ENCODE data around the gene EXOC3L1. TPM values are rescaled to one million over a fixed set of nuclear protein-coding genes. Genes with fewer than 3 reads are reported as not detected.

The EXOC3L1 gene
- total RNA-seq, 2 donors from 2014 or later = 0.37 to 1.5 TPM

DNA sequence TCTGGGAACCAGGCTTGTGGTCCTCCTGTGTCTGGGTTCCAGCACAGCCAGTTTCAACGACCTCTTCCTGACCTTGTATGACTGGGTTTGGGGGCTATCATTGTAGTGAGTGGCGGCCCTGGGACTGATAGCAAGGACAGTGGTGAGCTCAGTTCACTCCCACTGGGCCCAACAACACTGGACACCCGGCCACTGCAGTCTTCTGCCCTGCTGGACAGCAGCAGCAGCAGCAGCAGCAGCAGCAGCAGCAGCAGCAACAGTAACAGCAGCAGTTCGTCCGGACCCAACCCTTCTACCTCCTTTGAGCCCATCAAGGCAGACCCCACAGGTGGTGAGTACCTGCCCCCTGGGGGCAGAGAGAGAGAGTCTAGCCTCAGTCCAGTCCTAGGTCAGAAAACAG is 5.7 kb upstream of the EXOC3L1 start:
- H3K27me3 Mint-ChIP-seq = no peaks in the 10 kb centered on the region
- H3K4me3 Mint-ChIP-seq = peak overlapping the region; percentile 12
- ATAC-seq (replicated peaks) = no peak
- peaks cover 27% of the 10 kb centered on the region for H3K4me1 Mint-ChIP-seq
- peaks cover 74% of the 10 kb centered on the region for H3K36me3 Mint-ChIP-seq (ENCODE audit: low read depth)
- H3K9me3 Mint-ChIP-seq = no peaks in the 10 kb centered on the region
- H3K27ac Mint-ChIP-seq = peak overlapping the region; percentile 74

DNA sequence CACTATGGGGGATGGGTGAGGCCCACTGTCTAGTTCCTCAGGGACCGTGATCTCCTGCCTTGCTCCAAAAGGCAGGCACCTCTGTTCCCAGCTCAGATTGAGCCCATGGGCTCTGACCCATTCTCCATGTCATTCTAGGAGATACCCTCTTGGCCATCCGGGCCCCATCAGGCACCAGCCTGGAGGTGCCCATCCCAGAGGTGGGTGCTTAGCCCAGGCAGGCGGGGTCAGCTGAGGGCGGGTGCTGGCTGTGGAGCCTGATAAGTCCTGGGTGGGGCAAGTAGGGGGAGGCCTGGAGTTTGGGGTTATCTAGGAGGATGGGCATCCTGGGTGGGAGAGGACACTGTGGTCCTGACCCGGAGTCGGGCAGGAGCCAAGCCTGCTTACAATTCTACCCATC is 4.3 kb upstream of the EXOC3L1 start:
- Mint-ChIP-seq H3K27ac (peak overlapping the region; percentile 88), H3K36me3 (ENCODE audit: low read depth) (peaks cover 62% of the 10 kb centered on the region), H3K4me3 (peak overlapping the region; percentile 85)

DNA sequence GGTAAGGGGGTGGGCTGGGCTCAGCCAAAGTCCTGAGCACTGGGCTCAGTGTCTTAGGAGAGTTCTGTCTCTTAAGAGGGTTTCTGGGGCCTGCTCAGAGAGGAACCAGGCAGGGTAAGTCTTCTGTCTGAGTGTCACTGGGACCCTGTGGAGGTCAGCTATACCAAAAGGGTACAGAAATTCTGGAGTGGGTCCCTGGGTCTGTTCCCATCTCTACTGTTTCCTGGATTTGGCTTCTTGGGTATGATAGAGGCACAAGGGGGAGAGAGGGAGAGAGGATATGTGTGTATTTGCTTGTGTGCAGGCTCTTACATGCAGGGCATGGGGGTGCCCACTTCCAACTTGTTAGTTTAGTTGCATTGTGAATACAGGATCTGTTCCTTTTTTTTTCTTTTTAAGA is 3.6 kb upstream of the EXOC3L1 start:
- Mint-ChIP-seq H3K36me3 (ENCODE audit: low read depth) (peaks cover 60% of the 10 kb centered on the region), H3K27ac (peak overlapping the region; percentile 88), H3K4me3 (peak overlapping the region; percentile 85), H3K4me1 (peaks cover 27% of the 10 kb centered on the region), H3K9me3 (no peaks in the 10 kb centered on the region), H3K27me3 (no peaks in the 10 kb centered on the region)
- no peak for ATAC-seq (replicated peaks)

More for the DNA sequence above, 4.3 kb upstream of the EXOC3L1 start:
- peaks cover 27% of the 10 kb centered on the region for H3K4me1 Mint-ChIP-seq
- H3K9me3 Mint-ChIP-seq = no peaks in the 10 kb centered on the region
- ATAC-seq (replicated peaks) = no peak
- H3K27me3 Mint-ChIP-seq = no peaks in the 10 kb centered on the region

DNA sequence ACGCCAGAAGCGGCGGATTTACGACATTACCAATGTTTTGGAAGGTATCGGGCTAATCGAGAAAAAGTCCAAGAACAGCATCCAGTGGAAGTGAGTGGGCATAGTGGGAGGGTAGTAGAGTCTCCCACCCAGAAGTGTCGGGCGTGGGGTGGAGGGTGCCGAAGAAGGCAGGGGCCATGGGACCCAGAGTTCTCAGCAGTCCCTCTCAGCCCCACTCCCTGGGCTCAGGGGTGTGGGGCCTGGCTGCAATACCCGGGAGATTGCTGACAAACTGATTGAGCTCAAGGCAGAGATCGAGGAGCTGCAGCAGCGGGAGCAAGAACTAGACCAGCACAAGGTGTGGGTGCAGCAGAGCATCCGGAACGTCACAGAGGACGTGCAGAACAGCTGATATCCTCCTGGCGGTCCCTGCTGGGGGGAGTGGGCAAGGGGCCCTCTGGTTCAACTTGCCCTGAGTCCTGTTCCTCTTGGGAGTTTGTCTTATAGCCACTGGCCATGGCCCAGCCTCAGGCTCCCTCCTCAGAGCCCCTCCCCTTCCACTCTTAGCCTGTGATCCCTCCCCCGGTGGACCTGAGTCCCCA is 2.9 kb upstream of the EXOC3L1 start:
- H3K9me3 Mint-ChIP-seq = no peaks in the 10 kb centered on the region
- no peaks in the 10 kb centered on the region for H3K27me3 Mint-ChIP-seq
- peaks cover 27% of the 10 kb centered on the region for H3K4me1 Mint-ChIP-seq
- H3K27ac Mint-ChIP-seq = peak overlapping the region; percentile 88
- peaks cover 53% of the 10 kb centered on the region for H3K36me3 Mint-ChIP-seq (ENCODE audit: low read depth)
- ATAC-seq (replicated peaks) = peak; percentile 13
- peak overlapping the region; percentile 85 for H3K4me3 Mint-ChIP-seq

DNA sequence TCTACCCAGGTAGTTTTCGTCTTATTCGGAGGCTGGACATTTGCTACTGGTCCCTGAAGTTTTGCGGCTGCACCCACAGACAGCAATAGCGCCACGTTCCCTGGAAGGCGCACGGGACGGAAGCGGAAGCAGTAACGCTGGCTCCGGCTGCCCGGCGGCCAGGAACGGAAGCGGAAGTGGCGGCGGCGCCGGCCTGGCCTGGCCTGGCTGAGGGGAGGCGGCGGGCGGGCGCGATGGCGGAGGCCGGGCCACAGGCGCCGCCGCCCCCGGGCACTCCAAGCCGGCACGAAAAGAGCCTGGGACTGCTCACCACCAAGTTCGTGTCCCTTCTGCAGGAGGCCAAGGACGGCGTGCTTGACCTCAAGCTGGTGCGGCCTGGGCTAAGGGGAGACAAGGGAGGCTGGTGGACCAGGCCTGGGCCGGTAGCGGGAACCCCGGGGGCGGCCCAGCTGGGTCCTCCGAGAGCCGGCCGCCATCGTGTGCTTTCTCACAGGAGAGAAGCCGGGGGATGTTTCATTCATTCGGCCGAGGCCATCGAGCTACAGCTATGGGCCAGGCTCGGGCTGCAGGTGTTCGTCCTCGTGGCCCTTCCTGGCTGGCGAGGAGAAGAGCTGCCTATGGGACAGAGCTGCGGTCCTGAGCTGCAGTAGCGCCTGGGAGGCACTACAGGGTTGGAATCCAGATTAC is 2.2 kb upstream of the EXOC3L1 start, which contains the start of gene E2F4:
E2F4 (plus strand) TSS at position 161 of the 687 bp plus-strand sequence; CDS start at position 234, 73 bp downstream.
- Mint-ChIP-seq H3K27me3 (no peaks in the 10 kb centered on the region), H3K9me3 (no peaks in the 10 kb centered on the region), H3K36me3 (ENCODE audit: low read depth) (peaks cover 48% of the 10 kb centered on the region), H3K27ac (peak within 1 kb of the TSS; percentile 88), H3K4me1 (peaks cover 27% of the 10 kb centered on the region), H3K4me3 (peak within 1 kb of the TSS; percentile 85)
- ATAC-seq (replicated peaks) = peak; percentile 99

DNA sequence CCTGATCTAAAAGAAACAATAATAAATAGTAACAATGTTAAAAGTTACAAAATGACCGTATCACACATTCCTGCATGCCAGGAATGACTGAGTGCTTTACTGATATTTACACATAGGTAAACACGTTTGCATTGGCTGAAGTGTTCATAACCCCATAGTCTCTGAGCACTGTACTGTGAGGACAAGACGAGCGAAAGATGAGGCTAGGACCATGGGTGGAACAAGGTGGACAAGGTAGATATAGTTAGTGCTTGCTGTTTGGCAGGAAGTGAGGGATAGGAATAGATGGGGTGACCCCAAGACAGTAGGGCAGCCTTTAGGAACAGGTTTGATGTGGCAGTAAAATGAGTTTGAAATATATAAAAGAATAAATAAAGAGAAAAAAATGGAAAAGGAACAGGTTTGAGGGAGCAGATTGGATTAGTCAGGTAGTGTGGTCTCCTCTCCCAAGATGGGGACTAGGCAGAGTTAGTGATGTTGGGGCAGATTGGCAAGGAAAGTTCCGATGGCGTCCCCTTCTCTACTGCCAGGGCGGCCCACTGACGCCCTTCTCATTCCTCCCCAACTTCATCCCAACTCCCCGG is 1.6 kb upstream of the EXOC3L1 start:
- Mint-ChIP-seq H3K27ac (peak overlapping the region; percentile 88), H3K36me3 (ENCODE audit: low read depth) (peaks cover 42% of the 10 kb centered on the region), H3K9me3 (no peaks in the 10 kb centered on the region), H3K4me3 (peak overlapping the region; percentile 85), H3K27me3 (no peaks in the 10 kb centered on the region), H3K4me1 (peaks cover 22% of the 10 kb centered on the region)
- peak; percentile 16 for ATAC-seq (replicated peaks)

DNA sequence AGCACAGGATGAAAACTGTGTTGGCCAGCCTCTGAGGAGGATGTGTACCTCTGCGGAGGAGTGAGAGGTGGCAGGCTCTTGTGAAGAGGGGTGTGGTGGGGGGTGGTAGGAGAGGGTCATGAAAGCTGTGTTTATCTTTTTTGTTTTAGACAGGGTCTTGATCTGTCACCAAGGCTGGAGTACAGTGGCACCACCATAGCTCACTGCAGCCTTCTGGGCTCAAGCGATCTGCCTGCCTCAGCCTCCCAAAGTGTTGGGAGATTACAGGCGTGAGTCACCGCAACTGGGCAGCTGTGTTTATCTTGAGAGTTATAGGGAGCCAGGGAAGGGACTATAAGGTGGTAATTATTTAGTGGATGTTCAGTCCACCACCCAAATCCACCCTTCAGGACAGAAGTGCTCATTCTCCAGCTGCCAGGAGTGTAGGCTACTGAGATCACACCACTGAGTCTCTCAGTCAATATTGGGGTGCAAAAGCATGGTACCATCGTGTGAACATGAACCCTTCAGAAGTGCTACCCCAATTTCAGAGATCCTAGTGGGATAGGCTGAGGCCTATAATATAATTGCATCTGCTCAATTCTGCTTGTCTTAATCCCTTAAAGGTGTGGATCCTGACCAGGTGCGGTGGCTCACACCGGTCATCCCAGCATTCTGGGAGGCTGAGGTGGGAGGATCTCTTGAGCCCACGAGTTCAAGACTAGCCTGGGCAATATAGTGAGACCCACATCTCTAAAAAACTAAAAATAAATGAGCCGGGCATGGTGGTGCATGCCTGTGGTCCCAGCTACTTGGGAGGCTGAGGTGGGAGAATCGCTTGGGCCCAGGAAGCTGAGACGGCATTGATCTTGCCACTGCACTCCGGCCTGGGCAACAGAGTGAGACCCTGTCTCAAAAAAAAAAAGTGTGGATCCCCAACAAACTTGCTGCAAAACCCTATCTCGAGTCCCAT is 788 bp upstream of the EXOC3L1 start:
- peak overlapping the region; percentile 88 for H3K27ac Mint-ChIP-seq
- H3K27me3 Mint-ChIP-seq = no peaks in the 10 kb centered on the region
- H3K9me3 Mint-ChIP-seq = no peaks in the 10 kb centered on the region
- ATAC-seq (replicated peaks) = no peak
- H3K4me3 Mint-ChIP-seq = peak overlapping the region; percentile 85
- H3K4me1 Mint-ChIP-seq = peaks cover 15% of the 10 kb centered on the region
- peaks cover 34% of the 10 kb centered on the region for H3K36me3 Mint-ChIP-seq (ENCODE audit: low read depth)

DNA sequence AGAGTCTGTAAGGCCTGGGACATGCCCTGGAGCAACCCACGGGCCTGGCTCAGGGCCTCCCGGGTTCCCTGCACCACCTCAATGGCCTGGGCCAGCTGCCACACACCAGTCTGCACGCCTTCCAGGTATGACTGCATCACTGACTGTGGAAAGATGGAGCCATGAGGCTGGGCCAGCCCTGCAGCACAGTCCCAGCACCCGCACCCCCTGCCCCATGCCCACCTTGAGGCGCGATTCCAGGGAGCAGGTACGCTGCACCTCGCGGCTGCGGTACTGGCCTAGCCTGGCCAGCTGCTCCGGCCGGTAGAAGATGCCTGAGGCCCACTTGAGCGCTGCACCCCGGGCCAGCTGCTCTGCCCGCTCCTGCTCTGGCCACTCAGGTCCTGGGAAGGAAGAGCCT is 1.1 kb downstream of the EXOC3L1 start:
- H3K27ac Mint-ChIP-seq = no peak overlapping the region
- no peaks in the 10 kb centered on the region for H3K9me3 Mint-ChIP-seq
- H3K36me3 Mint-ChIP-seq (ENCODE audit: low read depth) = peaks cover 20% of the 10 kb centered on the region
- no peaks in the 10 kb centered on the region for H3K27me3 Mint-ChIP-seq
- H3K4me1 Mint-ChIP-seq = peaks cover 17% of the 10 kb centered on the region
- H3K4me3 Mint-ChIP-seq = no peak overlapping the region
- no peak for ATAC-seq (replicated peaks)

DNA sequence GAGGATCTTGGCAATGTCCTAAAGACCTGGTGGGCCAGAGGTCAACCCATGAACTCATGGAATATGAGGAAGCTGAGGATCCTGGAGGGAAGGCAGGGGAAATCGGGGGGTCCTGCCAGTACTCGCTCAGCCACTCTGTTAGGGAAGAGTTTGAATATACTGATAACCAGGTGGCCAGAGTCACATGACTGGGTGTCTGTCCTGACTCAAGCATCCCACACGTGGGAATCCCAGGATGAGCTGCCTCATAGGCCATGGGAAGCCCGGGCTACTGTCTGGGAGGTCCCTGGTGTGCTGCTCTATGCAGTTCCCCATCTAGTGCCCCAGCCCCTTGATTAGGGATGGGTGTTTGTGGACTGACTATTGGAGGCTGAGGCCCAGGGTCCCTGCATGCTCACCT is 1.6 kb downstream of the EXOC3L1 start:
- Mint-ChIP-seq H3K27me3 (no peaks in the 10 kb centered on the region), H3K27ac (no peak overlapping the region), H3K36me3 (ENCODE audit: low read depth) (peaks cover 15% of the 10 kb centered on the region), H3K4me1 (peaks cover 15% of the 10 kb centered on the region), H3K4me3 (no peak overlapping the region), H3K9me3 (no peaks in the 10 kb centered on the region)
- ATAC-seq (replicated peaks) = no peak

DNA sequence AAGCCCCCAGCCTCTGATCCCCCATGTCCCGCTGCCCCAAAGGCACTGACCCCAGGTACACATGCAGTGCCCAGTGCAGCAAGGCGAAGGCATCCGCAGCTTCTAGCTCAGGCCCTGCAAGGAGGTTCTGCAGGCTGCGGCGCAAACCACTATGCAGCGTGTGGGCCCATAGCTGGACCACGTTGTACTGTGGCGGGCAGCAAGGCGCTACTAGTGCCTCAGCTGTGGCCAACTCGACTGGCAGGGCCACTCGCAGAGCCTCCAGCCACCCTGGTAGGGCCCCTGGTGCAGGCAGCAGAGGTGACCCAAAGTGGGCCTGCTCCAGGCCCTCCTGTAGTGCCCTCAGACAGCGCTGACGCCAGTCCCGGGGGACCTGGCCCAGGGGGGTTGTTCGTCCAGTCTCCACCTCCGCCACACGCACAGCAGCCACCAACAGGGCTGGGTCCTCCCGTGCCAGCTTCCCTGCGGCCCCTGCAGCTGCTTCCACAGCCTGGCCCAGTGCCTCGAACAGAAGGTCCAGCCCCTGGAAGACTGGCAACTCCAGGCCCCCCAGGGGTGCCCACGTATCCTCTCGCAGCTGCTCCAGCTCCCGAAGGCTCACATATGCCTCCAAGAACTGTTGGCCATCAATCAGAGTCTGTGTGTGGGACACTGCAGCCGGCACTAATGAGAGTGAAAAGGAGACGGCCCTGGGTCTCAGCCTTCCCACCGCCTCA is 2.6 kb downstream of the EXOC3L1 start:
- Mint-ChIP-seq H3K4me1 (peaks cover 15% of the 10 kb centered on the region), H3K36me3 (ENCODE audit: low read depth) (peaks cover 5% of the 10 kb centered on the region), H3K4me3 (no peak overlapping the region), H3K27ac (no peak overlapping the region), H3K27me3 (no peaks in the 10 kb centered on the region), H3K9me3 (no peaks in the 10 kb centered on the region)
- ATAC-seq (replicated peaks) = no peak

DNA sequence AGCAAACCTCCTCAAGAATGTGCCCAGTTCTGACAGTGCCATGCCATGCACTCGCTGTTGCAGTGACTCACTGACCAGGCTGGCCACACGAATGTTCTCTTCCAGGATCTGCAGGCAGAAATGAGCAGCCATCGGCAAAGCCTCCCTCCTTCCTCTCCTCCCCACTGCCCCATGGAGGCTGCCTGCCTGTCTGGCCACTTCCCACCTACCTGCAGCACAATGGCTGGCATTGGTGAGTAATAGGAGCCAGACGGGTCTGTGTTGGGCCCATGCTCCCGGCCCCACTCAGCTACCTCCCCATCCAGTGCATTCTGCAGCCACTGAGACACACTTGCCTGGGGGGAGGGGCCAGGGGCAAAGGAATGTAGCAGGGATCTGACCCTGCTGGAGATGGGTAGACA is 3.4 kb downstream of the EXOC3L1 start:
- Mint-ChIP-seq H3K4me3 (no peak overlapping the region), H3K27me3 (no peaks in the 10 kb centered on the region), H3K4me1 (peaks cover 13% of the 10 kb centered on the region), H3K36me3 (ENCODE audit: low read depth) (peaks cover 5% of the 10 kb centered on the region), H3K27ac (no peak overlapping the region), H3K9me3 (no peaks in the 10 kb centered on the region)
- ATAC-seq (replicated peaks) = no peak

DNA sequence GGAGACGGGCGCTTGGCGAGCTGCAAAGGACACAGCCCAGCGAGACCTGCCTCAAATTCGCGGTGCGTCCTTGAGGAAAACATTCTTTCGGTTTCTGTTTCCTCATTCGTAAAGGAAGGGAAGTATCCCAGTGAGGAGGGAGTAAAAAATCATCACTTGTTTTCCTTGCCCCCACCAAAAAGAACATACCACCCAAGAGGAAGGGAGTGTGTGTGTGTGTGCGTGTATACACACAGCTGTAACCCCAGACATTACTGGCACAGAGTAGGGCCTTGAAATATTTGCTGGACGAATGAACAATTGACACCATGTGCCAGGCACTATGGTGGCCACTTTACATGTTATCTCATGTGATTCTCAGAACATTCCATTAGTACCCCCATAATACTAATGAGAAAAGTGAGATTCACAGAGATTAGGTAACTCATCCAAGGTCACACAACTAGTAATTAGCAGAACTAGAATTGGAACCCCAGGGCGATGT is 4.2 kb downstream of the EXOC3L1 start:
- Mint-ChIP-seq H3K9me3 (no peaks in the 10 kb centered on the region), H3K27me3 (no peaks in the 10 kb centered on the region), H3K4me1 (peaks cover 8% of the 10 kb centered on the region), H3K4me3 (no peak overlapping the region), H3K27ac (peak overlapping the region; percentile 65), H3K36me3 (ENCODE audit: low read depth) (peaks cover 5% of the 10 kb centered on the region)
- ATAC-seq (replicated peaks) = no peak

DNA sequence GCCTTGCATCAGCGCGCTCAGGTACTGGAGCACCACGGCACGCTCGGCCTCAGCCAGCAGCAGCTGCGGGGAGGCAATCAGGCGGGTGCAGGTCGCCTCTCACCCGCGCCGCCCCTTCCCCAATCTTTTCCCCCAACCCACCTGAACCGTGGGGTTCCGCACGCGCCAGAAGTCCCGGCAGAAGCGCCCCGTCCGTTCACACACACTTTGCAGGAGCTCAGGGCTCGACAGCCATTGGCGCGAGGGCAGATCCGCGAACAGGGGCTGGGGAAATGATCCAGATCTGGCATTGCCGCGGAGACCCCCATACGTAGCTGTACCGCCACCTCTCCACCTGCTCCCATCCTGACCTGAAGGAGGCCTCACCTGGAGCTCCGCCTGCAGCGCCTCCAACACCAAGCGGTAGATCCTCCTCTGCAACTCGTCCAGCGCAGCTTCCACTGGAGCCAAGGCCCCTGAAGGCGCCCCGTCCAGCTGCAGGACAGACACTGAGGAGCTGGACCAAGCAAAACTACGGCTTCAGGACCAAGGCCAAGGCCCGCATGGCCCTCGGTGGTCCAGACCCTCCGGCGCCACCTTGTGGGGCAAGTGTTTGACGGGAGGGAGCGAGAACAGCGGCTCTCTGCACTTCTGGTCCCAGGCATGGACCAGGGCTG is 4.8 kb downstream of the EXOC3L1 start:
- H3K9me3 Mint-ChIP-seq = no peaks in the 10 kb centered on the region
- no peaks in the 10 kb centered on the region for H3K27me3 Mint-ChIP-seq
- no peak overlapping the region for H3K4me3 Mint-ChIP-seq
- peaks cover 5% of the 10 kb centered on the region for H3K36me3 Mint-ChIP-seq (ENCODE audit: low read depth)
- peak overlapping the region; percentile 65 for H3K27ac Mint-ChIP-seq
- peaks cover 8% of the 10 kb centered on the region for H3K4me1 Mint-ChIP-seq
- ATAC-seq (replicated peaks) = peak; percentile 23
